IgD-negative memory B cell (primary cell): ENCODE measurements around the gene HPCAL1. TPM values are rescaled to one million over a fixed set of nuclear protein-coding genes. Genes with fewer than 3 reads are reported as not detected.
A peak's percentile ranks its signal among the peaks of the same experiment; 100 is the strongest.

Source experiments
- H3K27ac Mint-ChIP-seq, 3 donors: one replicate each; pipeline ENCODE4 v1.8.0; 2020 to 2022; ENCODE audit warnings: mild to moderate bottlenecking in 3 of 3, mixed read lengths in 3 of 3, moderate library complexity in 1 of 3
- H3K27me3 Mint-ChIP-seq: one replicate; pipeline ENCODE4 v1.8.0; 2021; ENCODE audit warnings: mixed read lengths
- H3K36me3 Mint-ChIP-seq: one replicate; pipeline ENCODE4 v1.8.0; 2020; ENCODE audit warnings: mild to moderate bottlenecking, mixed read lengths
- H3K4me1 Mint-ChIP-seq, 3 donors: one replicate each; pipeline ENCODE4 v1.8.0; 2020 to 2022; ENCODE audit warnings: mixed read lengths in 3 of 3, mild to moderate bottlenecking in 1 of 3
- H3K4me3 Mint-ChIP-seq, 4 donors: one replicate each; pipeline ENCODE4 v1.8.0; 2020 to 2022; ENCODE audit warnings: mild to moderate bottlenecking in 4 of 4, mixed read lengths in 4 of 4, moderate library complexity in 3 of 4
- H3K9me3 Mint-ChIP-seq, 3 donors: one replicate each; pipeline ENCODE4 v1.8.0; 2020 to 2021; ENCODE audit warnings: mixed read lengths in 3 of 3, mild to moderate bottlenecking in 1 of 3
- polyA plus RNA-seq: library from polyadenylated mRNA; unstranded; fragments of 300-500 nt; fragmentation: Illumina TruSeq; gene quantifications from one replicate; pipeline ENCODE4 v1.2.3, GENCODE V29; 2021

Gene HPCAL1
- polyA plus RNA-seq, 1 donor from 2014 or later: 89.2 TPM

DNA sequence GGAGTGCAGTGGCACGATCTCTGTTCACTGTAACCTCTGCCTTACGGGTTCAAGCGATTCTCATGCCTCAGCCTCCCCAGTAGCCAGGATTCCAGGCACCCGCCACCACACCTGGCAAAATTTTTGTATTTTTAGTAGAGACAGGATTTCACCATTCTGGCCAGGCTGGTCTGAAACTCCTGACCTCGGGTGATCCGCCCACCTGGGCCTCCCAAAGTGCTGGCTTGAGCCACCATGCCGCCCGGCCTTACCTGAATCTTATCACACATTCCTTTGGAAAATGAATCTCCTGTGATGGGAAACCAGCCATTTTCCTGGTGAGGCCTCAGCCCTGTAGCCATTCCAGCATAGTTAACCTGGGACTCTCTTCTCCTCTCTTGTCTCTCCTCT, 57.8 kb downstream of the HPCAL1 start:
- H3K9me3 Mint-ChIP-seq: no peaks in the 10 kb centered on the region
- H3K4me1 Mint-ChIP-seq: peaks cover 7 to 19% (median 10%) of the 10 kb centered on the region in 3 donors
- no peak overlapping the region for H3K4me3 Mint-ChIP-seq
- H3K36me3 Mint-ChIP-seq: peaks cover 3% of the 10 kb centered on the region
- H3K27ac Mint-ChIP-seq: no peak overlapping the region
- no peaks in the 10 kb centered on the region for H3K27me3 Mint-ChIP-seq

DNA sequence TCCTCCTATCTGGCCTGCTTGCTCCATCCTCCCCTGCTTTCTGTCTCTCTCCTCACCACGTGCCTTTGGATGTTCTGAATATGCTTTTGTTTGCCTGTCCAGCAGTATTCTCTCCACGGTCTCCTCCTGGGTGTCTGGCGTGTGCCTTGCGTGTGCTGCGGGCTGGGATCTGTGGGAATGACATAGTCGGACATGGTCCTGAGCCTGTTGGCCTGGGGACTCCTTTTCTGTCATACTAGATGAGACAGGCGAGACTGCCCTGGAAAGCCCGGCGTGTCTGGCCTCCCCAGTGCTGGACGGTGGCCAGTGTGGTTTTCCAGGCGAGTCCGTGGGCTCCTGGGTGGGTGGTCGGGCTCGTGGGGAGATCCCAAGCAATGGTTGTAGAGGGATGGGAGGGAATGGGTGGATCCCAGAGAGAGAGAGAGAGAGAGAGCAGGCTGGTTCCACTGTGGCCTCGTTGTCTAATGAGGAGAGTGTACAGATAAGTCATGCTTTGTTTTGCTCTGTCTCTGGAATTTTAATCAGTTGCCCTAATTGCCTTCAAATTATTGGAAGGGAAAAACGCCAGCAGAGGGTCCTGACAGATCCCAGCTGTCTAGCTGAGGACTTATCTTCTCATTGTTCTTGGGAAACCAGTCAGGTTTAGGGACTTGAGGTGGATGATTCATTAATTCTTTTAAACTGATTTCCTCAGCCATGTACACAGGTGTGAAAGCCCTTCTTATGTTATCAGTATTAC, 58.3 kb downstream of the HPCAL1 start:
- H3K36me3 Mint-ChIP-seq: peaks cover 3% of the 10 kb centered on the region
- H3K4me3 Mint-ChIP-seq: no peak overlapping the region
- H3K27ac Mint-ChIP-seq: peak overlapping the region in 1 of 3 donors; percentile 89
- peaks cover 7 to 16% (median 13%) of the 10 kb centered on the region in 3 donors for H3K4me1 Mint-ChIP-seq
- H3K9me3 Mint-ChIP-seq: no peaks in the 10 kb centered on the region
- H3K27me3 Mint-ChIP-seq: no peaks in the 10 kb centered on the region

DNA sequence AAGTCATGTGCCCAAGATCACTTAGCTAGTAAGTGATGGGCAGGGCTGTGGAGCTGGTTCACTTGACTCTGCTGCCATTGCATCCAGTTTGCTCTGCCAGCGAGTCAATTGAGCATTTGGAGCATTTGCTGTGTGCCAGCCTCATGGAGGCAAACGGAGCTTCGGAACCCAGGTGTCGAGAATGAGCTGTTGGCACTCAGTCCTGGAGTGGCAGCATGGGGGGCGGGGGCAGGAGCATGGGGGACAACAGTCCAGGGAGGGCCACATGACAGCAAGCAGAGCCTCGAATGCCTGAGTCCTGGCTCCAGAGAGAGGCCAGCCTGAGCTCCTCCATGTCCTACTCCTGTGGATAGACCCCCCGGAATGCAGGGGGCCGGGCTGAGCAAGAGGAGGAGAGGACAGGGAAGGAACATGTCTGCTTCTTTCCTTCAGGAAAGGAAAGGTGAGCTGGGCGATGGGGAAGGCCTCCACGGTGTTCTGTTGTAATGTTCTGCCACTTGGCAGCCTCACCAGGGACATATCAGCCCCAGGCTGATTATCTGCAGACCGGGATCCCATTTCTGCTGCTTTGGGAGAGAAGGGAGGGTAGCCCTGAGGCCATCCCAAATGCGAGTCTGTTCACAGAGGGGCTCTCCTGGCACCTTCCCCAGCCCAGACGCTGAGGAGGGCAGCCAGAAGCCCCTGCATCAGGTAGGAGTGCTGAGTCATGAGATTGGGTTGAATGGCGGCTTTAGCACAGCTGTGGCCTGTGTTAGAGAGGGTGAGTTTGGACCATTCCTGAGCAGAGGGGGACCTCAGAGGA, 59.6 kb downstream of the HPCAL1 start:
- no peaks in the 10 kb centered on the region for H3K27me3 Mint-ChIP-seq
- H3K4me3 Mint-ChIP-seq: no peak overlapping the region
- H3K4me1 Mint-ChIP-seq: peaks cover 10 to 19% (median 15%) of the 10 kb centered on the region in 3 donors
- H3K9me3 Mint-ChIP-seq: no peaks in the 10 kb centered on the region
- peak overlapping the region in 1 of 3 donors; percentile 24 for H3K27ac Mint-ChIP-seq
- H3K36me3 Mint-ChIP-seq: peaks cover 3% of the 10 kb centered on the region

DNA sequence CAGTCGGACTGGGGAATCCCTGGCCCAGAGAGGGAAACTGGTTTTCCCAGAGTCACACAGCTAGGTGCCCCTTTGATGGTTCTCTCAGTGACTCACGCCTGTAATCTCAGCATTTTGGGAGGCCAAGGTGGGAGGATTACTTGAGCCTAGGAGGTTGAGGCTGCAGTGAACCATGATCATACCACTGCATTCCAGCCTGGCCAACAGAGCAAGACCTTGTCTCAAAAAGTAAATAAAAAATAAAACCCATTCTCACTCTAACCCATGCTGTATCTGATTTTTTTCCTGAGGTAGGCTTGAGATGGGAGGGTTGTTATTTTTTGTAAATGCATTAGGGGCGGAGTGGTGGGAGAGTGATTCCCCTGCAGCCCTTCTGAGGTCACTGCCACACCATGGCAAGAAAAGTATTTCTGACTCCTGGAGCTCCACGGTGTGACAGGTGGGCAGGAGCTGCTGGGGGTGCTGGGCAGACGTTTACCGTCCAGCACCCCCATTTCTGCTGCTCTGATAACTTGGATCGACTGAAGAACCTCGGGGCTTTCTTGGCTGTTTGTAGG, 60.3 kb downstream of the HPCAL1 start:
- no peak overlapping the region for H3K27ac Mint-ChIP-seq
- peaks cover 13 to 25% (median 17%) of the 10 kb centered on the region in 3 donors for H3K4me1 Mint-ChIP-seq
- H3K4me3 Mint-ChIP-seq: no peak overlapping the region
- H3K27me3 Mint-ChIP-seq: no peaks in the 10 kb centered on the region
- H3K36me3 Mint-ChIP-seq: peaks cover 3% of the 10 kb centered on the region
- H3K9me3 Mint-ChIP-seq: no peaks in the 10 kb centered on the region

DNA sequence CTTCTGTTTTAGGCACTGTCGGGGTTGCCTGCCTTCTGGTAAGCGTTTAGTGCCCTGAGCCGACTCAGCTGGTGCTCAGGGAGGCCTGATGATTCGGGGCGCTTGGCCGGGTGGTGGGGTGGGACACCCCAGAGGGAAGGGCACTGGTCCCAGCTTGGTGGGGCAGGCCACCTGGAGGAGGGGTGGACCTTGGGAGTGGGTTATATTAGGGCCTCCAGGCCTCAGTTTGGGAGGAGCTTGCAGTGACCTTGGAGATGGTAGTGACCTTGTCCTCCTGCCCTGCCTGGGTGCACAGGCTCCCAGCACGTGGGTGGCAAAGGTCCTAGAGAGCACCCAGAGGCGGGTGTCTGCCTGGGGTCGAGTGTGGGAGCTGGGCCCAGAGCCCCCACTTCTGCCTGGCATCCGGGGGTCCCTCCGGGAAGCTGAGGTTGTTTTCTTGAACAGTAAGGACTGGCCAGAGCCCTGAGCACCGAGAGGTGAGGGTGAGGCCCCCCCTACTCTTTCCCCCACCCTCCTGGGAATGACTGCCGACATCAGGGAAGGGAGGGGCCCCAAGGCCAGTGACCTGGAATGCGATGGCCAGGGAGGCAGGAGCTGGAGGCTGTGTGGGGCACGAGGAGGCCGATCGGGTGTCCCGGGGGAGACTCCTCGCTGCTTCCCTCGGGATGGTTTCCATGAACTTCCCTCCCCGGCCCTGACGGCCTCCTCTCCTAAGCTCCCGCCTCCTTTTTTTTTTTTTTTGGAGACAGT, 61.3 kb downstream of the HPCAL1 start:
- Mint-ChIP-seq H3K27me3 (no peaks in the 10 kb centered on the region), H3K4me1 (peaks cover 13 to 27% (median 17%) of the 10 kb centered on the region in 3 donors), H3K27ac (no peak overlapping the region), H3K9me3 (no peaks in the 10 kb centered on the region), H3K36me3 (peaks cover 3% of the 10 kb centered on the region), H3K4me3 (no peak overlapping the region)

- Mint-ChIP-seq H3K36me3 (peaks cover 3% of the 10 kb centered on the region), H3K4me1 (peaks cover 16 to 36% (median 17%) of the 10 kb centered on the region in 3 donors), H3K4me3 (no peak overlapping the region), H3K9me3 (no peaks in the 10 kb centered on the region), H3K27me3 (no peaks in the 10 kb centered on the region), H3K27ac (no peak overlapping the region)
Measured at GRCh38 chr2:10365412-10365811, 62.7 kb downstream of the HPCAL1 start.

GRCh38 chr2:10366601-10367270, 64.0 kb downstream of the HPCAL1 start:
- H3K4me1 Mint-ChIP-seq: peaks cover 16 to 32% (median 17%) of the 10 kb centered on the region in 3 donors
- no peak overlapping the region for H3K27ac Mint-ChIP-seq
- no peaks in the 10 kb centered on the region for H3K27me3 Mint-ChIP-seq
- no peaks in the 10 kb centered on the region for H3K9me3 Mint-ChIP-seq
- peaks cover 1% of the 10 kb centered on the region for H3K36me3 Mint-ChIP-seq
- H3K4me3 Mint-ChIP-seq: no peak overlapping the region

DNA sequence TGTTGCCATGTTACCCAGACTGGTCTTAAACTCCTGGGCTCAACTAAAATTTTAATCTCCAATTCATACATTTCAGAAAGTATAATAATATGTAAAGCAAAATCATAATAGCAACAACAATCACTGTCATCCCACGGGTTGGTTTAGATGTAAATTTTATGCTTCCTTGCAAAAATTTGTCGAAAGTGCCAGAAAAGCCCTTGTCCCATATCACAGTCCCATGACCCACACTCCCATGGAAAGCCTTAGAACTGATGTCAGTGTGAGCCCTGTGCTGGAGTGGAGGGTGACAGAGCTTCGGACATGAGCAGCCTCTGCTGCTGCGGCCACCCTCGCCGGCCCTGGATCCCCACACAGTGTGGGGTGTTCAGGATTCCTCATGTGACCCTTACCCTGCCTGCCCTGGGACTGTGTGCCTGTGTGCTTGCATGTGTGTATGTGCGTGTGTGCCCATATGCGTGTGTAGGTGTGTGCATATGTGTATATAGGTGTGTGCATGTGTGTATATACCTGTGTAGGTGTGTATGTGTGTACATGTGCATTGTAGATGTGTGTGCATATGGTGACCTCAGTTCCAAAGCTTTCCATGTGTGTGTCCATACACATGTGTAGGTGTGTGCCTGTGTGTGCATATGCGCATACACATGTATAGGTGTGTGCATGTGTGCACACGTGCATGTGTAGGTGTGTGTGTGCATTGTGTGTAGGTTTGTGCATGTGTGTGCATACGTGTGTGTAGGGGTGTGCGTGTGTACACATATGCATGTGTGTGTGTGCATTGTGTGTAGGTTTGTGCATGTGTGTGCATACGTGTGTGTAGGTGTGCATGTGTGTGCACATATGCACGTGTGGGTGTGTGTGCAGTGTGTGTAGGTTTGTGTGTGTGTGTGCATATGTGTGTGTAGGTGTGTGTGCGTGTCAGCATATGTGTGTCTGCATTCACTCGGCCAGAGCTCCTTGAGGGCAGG, 65.1 kb downstream of the HPCAL1 start:
- no peak overlapping the region for H3K27ac Mint-ChIP-seq
- H3K4me1 Mint-ChIP-seq: peaks cover 16 to 33% (median 17%) of the 10 kb centered on the region in 3 donors
- H3K9me3 Mint-ChIP-seq: no peaks in the 10 kb centered on the region
- H3K36me3 Mint-ChIP-seq: peaks cover 1% of the 10 kb centered on the region
- H3K4me3 Mint-ChIP-seq: peak overlapping the region in 1 of 4 donors; percentile 9
- no peaks in the 10 kb centered on the region for H3K27me3 Mint-ChIP-seq

- no peak overlapping the region for H3K4me3 Mint-ChIP-seq
- peaks cover 1% of the 10 kb centered on the region for H3K36me3 Mint-ChIP-seq
- H3K4me1 Mint-ChIP-seq: peaks cover 17 to 32% (median 20%) of the 10 kb centered on the region in 3 donors
- no peaks in the 10 kb centered on the region for H3K9me3 Mint-ChIP-seq
- no peaks in the 10 kb centered on the region for H3K27me3 Mint-ChIP-seq
- H3K27ac Mint-ChIP-seq: no peak overlapping the region
Measured at GRCh38 chr2:10368491-10369231, 66.0 kb downstream of the HPCAL1 start.

- Mint-ChIP-seq H3K4me3 (peak overlapping the region in 1 of 4 donors; percentile 63), H3K9me3 (no peaks in the 10 kb centered on the region), H3K4me1 (peaks cover 22 to 37% (median 25%) of the 10 kb centered on the region in 3 donors), H3K27ac (peak overlapping the region; percentile 10 to 49 (median 39)), H3K36me3 (peaks cover 1% of the 10 kb centered on the region), H3K27me3 (no peaks in the 10 kb centered on the region)
Measured at GRCh38 chr2:10369269-10370255, 66.9 kb downstream of the HPCAL1 start.

DNA sequence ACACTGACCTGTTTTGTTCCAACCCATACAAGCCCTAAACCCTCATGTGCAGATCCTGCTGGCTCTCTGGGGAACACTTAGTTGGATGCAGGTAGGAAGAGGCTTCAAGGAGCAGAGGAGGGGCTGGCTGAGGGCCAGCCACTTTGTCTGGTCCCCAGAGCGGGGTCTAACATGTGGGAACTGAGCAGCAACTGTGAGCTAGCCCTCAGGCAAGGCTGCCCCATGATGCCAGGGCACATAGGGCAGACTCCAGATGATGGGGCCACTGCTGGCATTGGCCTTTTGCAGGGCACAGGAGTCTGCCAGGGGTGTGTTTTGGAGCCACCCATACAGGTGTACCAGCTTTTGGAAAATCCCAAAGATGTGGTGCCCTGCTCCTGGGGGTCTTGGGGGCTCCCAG, 67.7 kb downstream of the HPCAL1 start:
- peak overlapping the region in 1 of 4 donors; percentile 63 for H3K4me3 Mint-ChIP-seq
- H3K9me3 Mint-ChIP-seq: no peaks in the 10 kb centered on the region
- peaks cover 1% of the 10 kb centered on the region for H3K36me3 Mint-ChIP-seq
- no peaks in the 10 kb centered on the region for H3K27me3 Mint-ChIP-seq
- peak overlapping the region in 2 of 3 donors; percentile 10 to 87 for H3K27ac Mint-ChIP-seq
- peaks cover 20 to 44% (median 27%) of the 10 kb centered on the region in 3 donors for H3K4me1 Mint-ChIP-seq

DNA sequence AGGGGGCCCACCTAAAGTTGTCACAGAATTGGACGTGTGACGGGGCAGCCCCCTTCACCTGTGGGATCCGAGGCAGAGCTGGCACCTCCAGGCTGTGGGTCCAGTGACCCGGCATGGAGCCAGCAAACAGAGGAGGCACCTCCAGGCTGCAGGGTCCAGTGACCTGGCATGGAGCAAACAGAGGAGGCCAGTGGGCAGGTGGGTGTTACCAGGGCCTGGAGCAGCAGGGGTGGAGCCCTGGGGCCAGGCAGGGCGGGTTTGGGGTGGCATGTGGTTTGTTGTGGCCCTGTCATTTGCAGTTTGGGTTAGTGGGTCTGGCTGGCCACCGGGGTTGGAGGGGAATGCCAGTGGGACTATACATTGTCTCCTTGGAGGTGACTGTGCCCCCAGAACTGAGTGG, 68.2 kb downstream of the HPCAL1 start:
- Mint-ChIP-seq H3K4me1 (peaks cover 25 to 49% (median 30%) of the 10 kb centered on the region in 3 donors), H3K27ac (peak overlapping the region in 1 of 3 donors; percentile 87), H3K27me3 (no peaks in the 10 kb centered on the region), H3K9me3 (no peaks in the 10 kb centered on the region), H3K36me3 (peaks cover 1% of the 10 kb centered on the region), H3K4me3 (no peak overlapping the region)
